SK-N-SH treated with all-trans-retinoic acid at 6 μM for 48 hours (cell line): ENCODE results near the gene NSRP1.

Experiments
- CSRNP3 ChIP-seq: fragments of 250-450 bp; sonication (Bioruptor Pico); IDR thresholded peaks from 2 replicates; pipeline ENCODE4 v1.5.1; 2021; ENCODE audit warnings: mild to moderate bottlenecking, moderate library complexity
- ESRRG ChIP-seq: fragments of 250-450 bp; sonication (Bioruptor Pico); IDR thresholded peaks from 2 replicates; pipeline ENCODE4 v1.6.1; 2021; ENCODE audit warnings: mild to moderate bottlenecking
- ISL1 ChIP-seq: fragments of 250-450 bp; sonication (Bioruptor Pico); IDR thresholded peaks from 2 replicates; pipeline ENCODE4 v2.1.2; 2022; ENCODE audit warnings: mild to moderate bottlenecking, moderate library complexity
- TSHZ2 ChIP-seq: fragments of 250-450 bp; sonication (Bioruptor Pico); IDR thresholded peaks from 2 replicates; pipeline ENCODE4 v1.5.0; 2020; ENCODE audit warnings: mild to moderate bottlenecking, moderate library complexity
- ZFP30 ChIP-seq: fragments of 450-650 bp; formaldehyde crosslinking; IDR thresholded peaks from 2 replicates; pipeline ENCODE4 v1.5.0; 2022; ENCODE audit warnings: mild to moderate bottlenecking, moderate library complexity
- ZNF70 ChIP-seq: fragments of 450-650 bp; formaldehyde crosslinking; IDR thresholded peaks from 2 replicates; pipeline ENCODE4 v1.5.0; 2020; ENCODE audit warnings: mild to moderate bottlenecking, moderate library complexity
- TF ChIP-seq, protein P1 (sequence below): fragments of 250-450 bp; sonication (Bioruptor Pico); IDR thresholded peaks from 2 replicates; pipeline ENCODE4 v1.8.0; 2020; ENCODE audit warnings: mild to moderate bottlenecking, moderate library complexity, borderline replicate concordance
- TF ChIP-seq, protein P2 (sequence below): fragments of 250-450 bp; sonication (Bioruptor Pico); IDR thresholded peaks from 2 replicates; pipeline ENCODE4 v1.8.0; 2021; ENCODE audit warnings: low read depth, mild to moderate bottlenecking, moderate library complexity, borderline replicate concordance
- TF ChIP-seq, protein P3 (sequence below): fragments of 250-450 bp; sonication (Bioruptor Pico); IDR thresholded peaks from 2 replicates; pipeline ENCODE4 v1.5.1; 2020; ENCODE audit warnings: low read depth, mild to moderate bottlenecking, moderate library complexity

DNA sequence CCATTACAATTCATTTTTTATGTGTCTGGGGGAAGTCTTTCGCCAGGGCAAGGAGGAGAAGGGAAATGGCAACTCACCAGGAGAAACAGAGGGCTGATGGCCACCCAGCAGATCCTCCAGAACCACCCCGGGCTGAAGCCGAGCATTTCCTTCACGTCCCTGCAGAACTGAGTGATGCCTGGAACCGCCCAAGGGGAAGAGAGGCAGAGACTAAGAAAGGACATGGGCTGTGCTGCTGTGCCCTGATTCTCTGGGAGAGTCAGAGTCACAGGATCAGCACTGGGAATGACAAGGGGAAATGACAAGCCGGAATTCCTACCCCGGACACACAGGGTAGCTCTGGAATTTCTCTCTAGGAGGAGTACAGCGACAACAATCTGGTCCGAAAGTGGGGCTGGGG, 91.0 kb downstream of the NSRP1 start:
- no peak for TF ChIP-seq ZNF70 (CRISPR knock-in tag)
- TF ChIP-seq, protein P1, sequence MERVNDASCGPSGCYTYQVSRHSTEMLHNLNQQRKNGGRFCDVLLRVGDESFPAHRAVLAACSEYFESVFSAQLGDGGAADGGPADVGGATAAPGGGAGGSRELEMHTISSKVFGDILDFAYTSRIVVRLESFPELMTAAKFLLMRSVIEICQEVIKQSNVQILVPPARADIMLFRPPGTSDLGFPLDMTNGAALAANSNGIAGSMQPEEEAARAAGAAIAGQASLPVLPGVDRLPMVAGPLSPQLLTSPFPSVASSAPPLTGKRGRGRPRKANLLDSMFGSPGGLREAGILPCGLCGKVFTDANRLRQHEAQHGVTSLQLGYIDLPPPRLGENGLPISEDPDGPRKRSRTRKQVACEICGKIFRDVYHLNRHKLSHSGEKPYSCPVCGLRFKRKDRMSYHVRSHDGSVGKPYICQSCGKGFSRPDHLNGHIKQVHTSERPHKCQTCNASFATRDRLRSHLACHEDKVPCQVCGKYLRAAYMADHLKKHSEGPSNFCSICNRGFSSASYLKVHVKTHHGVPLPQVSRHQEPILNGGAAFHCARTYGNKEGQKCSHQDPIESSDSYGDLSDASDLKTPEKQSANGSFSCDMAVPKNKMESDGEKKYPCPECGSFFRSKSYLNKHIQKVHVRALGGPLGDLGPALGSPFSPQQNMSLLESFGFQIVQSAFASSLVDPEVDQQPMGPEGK (CRISPR knock-in tag): no peak
- TF ChIP-seq TSHZ2: no peak
- no peak for TF ChIP-seq ESRRG
- no peak for TF ChIP-seq ZFP30 (CRISPR knock-in tag)
- TF ChIP-seq, protein P2, sequence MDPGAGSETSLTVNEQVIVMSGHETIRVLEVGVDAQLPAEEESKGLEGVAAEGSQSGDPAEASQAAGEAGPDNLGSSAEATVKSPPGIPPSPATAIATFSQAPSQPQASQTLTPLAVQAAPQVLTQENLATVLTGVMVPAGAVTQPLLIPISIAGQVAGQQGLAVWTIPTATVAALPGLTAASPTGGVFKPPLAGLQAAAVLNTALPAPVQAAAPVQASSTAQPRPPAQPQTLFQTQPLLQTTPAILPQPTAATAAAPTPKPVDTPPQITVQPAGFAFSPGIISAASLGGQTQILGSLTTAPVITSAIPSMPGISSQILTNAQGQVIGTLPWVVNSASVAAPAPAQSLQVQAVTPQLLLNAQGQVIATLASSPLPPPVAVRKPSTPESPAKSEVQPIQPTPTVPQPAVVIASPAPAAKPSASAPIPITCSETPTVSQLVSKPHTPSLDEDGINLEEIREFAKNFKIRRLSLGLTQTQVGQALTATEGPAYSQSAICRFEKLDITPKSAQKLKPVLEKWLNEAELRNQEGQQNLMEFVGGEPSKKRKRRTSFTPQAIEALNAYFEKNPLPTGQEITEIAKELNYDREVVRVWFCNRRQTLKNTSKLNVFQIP: no peak
- TF ChIP-seq ISL1 (CRISPR knock-in tag): no peak
- TF ChIP-seq, protein P3, sequence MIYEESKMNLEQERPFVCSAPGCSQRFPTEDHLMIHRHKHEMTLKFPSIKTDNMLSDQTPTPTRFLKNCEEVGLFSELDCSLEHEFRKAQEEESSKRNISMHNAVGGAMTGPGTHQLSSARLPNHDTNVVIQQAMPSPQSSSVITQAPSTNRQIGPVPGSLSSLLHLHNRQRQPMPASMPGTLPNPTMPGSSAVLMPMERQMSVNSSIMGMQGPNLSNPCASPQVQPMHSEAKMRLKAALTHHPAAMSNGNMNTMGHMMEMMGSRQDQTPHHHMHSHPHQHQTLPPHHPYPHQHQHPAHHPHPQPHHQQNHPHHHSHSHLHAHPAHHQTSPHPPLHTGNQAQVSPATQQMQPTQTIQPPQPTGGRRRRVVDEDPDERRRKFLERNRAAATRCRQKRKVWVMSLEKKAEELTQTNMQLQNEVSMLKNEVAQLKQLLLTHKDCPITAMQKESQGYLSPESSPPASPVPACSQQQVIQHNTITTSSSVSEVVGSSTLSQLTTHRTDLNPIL (CRISPR knock-in tag): no peak
- TF ChIP-seq CSRNP3: no peak
